GM18526 (cell line): ENCODE measurements around the gene ZNF283.

ENCODE experiments used
- POLR2A ChIP-seq: IDR thresholded peaks from 3 replicates; pipeline ENCODE4 v1.6.1; 2011; ENCODE audit not compliant: insufficient read length; ENCODE audit errors: extremely low read depth

Gene ZNF283

DNA sequence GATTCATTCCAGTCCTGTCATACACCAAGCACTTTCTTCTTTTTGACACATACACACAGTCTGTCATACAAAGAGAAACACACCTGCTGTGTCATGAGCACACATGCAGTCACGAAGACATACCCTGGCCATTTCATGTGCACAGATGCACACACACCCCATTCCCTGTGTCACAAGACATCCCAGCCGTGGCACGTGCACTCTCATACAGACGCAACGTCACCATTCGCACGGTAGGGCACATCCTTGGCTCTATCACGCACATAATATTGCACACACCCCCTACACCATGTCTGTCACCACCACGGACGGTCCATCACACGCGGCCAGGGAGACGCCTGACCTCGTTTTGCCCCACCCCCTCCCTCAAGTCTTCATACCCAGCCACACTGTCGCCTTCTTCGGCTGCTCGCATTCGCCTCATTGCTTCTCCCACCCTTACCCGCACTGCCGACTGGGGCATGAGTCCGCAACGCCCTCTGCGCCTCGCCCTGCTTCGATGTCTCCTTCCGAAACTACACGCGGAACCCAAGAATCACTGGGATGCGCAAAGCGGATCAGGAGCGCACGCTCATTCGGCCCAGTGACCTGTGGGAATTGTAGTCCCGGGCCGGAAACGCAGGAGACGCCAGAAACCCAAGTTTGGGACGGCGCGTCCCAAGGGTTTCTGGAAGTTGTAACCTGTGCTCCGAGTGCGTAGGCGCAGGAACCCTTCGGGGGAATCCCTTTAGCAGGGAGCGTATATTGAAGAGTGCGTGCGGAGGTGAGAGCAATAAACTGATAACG, 6.8 kb upstream of the ZNF283 start:
- no peak for TF ChIP-seq POLR2A

- TF ChIP-seq POLR2A: no peak
Observed at GRCh38 chr19:43820884-43821215, 6.3 kb upstream of the ZNF283 start.

DNA sequence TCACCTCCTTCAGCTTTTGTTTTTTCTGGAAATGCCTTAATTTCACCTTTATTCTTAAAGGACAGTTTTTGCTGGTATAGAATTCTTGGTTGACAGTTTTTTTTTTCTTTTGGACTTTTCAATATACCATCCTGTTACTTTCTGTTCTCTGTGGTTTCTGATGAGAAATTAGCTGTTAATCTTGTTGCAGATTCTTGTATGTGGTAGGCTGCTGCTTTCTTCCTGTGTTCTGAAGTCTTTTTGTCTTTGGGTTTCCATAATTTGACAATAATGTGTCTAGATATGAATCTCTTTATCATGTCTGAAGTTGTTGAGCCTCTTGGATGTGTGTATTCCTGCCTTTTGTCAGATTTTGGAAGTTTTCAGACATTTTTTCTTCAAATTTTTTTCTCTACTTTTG, 12.0 kb downstream of the ZNF283 start:
- TF ChIP-seq POLR2A: no peak

DNA sequence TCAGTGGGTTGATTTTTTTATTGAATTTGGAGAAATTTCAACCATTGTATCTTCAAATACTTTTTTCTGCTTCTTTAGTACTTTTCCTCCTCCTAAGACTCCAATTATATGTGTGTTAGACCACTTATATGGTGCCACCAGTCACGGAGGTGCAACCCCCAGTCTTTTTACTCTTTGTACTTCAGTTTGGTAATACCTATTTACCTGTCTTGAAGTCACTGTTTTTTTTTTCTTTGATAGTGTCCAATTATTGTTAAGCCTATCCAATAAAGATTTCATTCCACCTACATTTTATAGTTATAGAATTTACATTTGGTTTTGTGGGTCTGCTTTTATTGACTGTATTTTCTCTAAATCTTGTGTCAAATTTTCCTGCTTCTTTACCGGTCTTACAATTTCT, 14.9 kb downstream of the ZNF283 start:
- TF ChIP-seq POLR2A: no peak

- no peak for TF ChIP-seq POLR2A
Observed at GRCh38 chr19:43847246-43847645, 20.1 kb downstream of the ZNF283 start.

GRCh38 chr19:43847884-43848283, 20.8 kb downstream of the ZNF283 start:
- no peak for TF ChIP-seq POLR2A

DNA sequence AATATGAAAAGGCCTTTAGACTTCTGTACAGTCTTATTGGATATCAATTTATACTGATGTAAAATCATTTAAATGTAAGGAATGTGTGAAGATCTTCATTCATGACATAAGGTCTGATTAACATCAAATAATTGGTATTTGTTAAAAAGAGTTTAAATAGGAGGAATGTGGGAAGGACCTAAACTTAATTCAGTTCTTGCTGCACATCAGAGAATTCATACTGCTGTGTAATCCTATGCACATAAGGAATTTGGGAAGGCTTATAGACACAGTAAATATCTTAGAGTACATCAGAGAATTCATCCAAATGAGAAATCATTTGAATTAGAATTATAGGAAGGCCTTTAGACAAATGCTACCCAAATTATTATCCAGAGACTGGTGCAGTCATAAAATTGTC, 21.7 kb downstream of the ZNF283 start:
- no peak for TF ChIP-seq POLR2A

DNA sequence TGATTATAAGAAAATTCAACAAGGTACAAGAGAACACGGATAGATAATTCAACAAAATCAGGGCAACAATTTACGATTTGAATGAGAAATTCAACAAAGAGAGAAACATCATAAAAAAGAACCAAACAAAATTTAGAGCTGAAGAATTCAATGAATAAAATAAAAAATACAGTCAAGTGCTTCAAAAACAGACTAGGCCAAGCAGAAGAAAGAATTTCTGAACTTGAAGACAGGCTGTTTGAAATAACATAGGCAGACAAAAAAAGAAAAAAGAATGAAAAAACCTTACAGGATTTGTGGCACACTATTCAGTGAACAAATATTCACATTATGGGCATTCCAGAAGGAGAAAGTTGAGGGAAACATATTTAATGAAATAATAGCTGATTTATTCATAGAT, 31.1 kb downstream of the ZNF283 start:
- no peak for TF ChIP-seq POLR2A

DNA sequence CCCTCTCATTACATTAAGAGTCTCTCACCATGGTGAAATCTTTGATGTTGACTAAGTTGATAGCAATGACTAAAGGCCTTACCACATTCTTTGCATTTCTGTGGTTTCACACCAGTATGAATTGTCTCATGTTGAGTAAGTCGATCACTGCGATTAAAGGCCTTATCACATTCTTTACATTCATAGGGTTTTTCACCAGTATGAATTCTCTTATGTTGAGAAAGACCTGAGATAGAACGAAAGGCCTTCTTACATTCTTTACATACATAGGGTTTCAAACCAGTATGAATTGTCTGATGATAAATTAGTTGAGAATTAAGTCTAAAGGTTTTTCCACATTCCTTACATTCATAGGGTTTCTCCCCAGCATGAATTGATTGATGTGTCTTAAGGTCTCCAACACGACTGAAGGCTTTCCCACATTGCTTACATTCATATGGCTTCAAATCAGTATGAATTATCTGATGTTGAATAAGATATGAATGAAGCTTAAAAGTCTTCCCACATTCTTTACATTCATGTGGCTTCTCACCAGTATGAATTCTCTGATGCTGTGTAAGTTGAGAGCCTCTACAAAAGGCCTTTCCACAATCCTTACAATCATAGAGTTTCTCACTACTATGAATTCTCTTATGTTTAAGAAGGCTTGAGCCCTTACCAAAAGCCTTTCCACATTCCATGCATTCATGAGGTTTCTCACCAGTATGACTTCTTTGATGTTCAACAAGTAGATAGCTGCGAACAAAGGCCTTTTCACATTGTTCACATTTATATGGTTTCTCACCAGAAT, 45.6 kb downstream of the ZNF283 start:
- TF ChIP-seq POLR2A: no peak

DNA sequence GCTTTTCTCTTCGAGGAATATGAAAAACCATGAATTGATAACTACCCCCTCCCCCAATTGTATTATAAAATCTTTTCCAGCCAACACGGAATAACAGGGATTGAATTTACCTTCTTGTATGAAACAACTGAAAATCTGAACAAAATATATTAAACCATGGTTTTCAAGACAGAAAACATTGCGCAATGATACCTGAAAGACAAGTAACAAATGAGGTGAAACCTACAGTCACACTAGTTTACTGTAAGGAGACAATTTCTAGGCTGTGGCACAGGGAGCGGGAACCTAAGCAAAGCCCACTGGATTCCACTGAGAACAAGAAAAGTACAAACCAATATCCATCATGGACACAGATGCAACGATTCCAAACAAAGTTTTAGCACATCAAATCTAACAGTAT, 53.4 kb downstream of the ZNF283 start:
- TF ChIP-seq POLR2A: no peak

DNA sequence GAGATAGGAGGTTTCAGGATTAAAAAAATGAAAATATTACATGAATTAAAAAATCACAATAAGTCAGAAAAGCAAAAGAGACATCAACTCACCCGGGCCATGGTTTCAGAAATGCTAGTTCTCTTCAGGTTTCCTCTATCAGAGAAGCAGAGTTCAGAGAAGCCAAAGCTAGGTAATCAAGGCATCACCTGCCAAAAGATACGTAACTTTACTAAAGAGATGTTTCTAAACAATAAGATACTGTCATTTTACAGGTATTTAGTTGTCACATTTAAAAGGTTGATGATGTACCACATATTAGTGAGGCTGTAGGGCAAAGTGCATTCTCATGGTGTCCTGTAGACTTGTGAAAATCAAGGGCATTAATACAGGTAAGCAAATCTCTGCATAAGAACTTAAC, 56.7 kb downstream of the ZNF283 start, which contains the start of gene ZNF404:
TSS of gene ZNF404 (minus strand) at position 101 of the 400 bp plus-strand sequence.
- TF ChIP-seq POLR2A: no peak

DNA sequence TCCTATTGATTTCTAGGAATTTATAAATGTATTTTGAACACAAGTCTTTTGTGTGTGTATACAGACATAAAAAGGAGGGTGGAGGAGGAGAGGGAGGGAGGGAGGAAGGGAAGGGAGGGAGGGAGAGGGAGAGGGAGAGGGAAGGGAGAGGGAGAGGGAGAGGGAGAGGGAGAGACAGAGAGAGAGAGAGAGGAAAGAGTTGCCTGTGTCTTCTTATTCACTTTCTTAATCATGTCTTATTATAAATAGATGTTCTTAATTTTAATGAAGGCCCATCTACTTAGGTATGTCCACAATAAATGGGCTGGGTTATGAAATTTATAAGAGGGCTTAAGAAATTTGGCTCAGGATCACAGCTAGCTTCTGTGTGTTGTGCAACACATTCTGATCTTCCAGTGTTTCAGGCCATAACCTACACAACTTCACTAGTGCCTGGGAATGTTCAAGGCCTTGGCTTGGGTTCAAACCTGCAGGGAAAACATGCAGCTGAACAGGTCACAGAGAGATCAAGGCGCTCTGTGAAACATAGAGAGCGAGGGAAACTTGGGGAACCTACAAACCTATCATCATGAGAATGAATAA, 68.7 kb downstream of the ZNF283 start:
- no peak for TF ChIP-seq POLR2A
